SU-DHL-6 (cell line): ENCODE data around the gene FEN1.

ENCODE experiments used
- CTCF ChIP-seq: fragments of 200-600 bp; sonication (generic); IDR thresholded peaks from one replicate; pipeline ENCODE4 v1.5.1; 2017; ENCODE audit warnings: antibody characterized with exemption, mild to moderate bottlenecking, low read length, moderate library complexity; ENCODE audit not compliant: insufficient read depth, poor library complexity, severe bottlenecking
- EZH2phosphoT487 ChIP-seq: fragments of 200-600 bp; sonication (generic), shearing (Covaris generic); conservative IDR thresholded peaks from 2 replicates; pipeline ENCODE4 v1.6.1; 2018; ENCODE audit warnings: mild to moderate bottlenecking, antibody characterized with exemption, low read length, moderate library complexity, mixed read lengths

GRCh38 chr11:61836193-61836592 is 43.5 kb downstream of the FEN1 start:
- no peak for TF ChIP-seq CTCF
- no peak for TF ChIP-seq EZH2phosphoT487
